Ishikawa (cell line): ENCODE results near the gene MMP24.

Experiments
- CEBPB ChIP-seq: IDR thresholded peaks from 2 replicates; pipeline ENCODE4 v1.6.1; 2012
- EGR1 ChIP-seq: IDR thresholded peaks from 2 replicates; pipeline ENCODE4 v1.6.1; 2012
- EP300 ChIP-seq: IDR thresholded peaks from 2 replicates; pipeline ENCODE4 v1.6.1; 2012; ENCODE audit warnings: borderline replicate concordance
- FOXM1 ChIP-seq: IDR thresholded peaks from 2 replicates; pipeline ENCODE4 v1.6.1; 2012; ENCODE audit warnings: low read depth, borderline replicate concordance
- NFIC ChIP-seq: IDR thresholded peaks from 2 replicates; pipeline ENCODE4 v1.6.1; 2012
- RAD21 ChIP-seq: IDR thresholded peaks from 2 replicates; pipeline ENCODE4 v1.6.1; 2012; ENCODE audit warnings: low read depth
- TAF1 ChIP-seq: IDR thresholded peaks from 2 replicates; pipeline ENCODE4 v1.6.1; 2012; ENCODE audit warnings: low read depth, mild to moderate bottlenecking
- TCF12 ChIP-seq: IDR thresholded peaks from 2 replicates; pipeline ENCODE4 v1.6.1; 2012; ENCODE audit warnings: low read depth
- TEAD4 ChIP-seq: IDR thresholded peaks from 2 replicates; pipeline ENCODE4 v1.6.1; 2012
- USF1 ChIP-seq: IDR thresholded peaks from 2 replicates; pipeline ENCODE4 v1.6.1; 2012
- YY1 ChIP-seq: IDR thresholded peaks from 2 replicates; pipeline ENCODE4 v1.6.1; 2012; ENCODE audit warnings: low read depth
- ZBTB7A ChIP-seq: IDR thresholded peaks from 2 replicates; pipeline ENCODE4 v1.6.1; 2012; ENCODE audit warnings: low read depth
- TF ChIP-seq, protein P1 (sequence below): IDR thresholded peaks from 2 replicates; pipeline ENCODE4 v1.6.1; 2012; ENCODE audit warnings: low read depth, mild to moderate bottlenecking

Gene MMP24

GRCh38 chr20:35326021-35326739, 99.7 kb downstream of the MMP24 start:
- TF ChIP-seq ZBTB7A (no peak), EP300 (no peak), CEBPB (no peak), TCF12 (no peak), FOXM1 (no peak), YY1 (no peak), RAD21 (no peak), TEAD4 (no peak), TAF1 (no peak), NFIC (no peak), USF1 (no peak), EGR1 (no peak)
- TF ChIP-seq, protein P1, sequence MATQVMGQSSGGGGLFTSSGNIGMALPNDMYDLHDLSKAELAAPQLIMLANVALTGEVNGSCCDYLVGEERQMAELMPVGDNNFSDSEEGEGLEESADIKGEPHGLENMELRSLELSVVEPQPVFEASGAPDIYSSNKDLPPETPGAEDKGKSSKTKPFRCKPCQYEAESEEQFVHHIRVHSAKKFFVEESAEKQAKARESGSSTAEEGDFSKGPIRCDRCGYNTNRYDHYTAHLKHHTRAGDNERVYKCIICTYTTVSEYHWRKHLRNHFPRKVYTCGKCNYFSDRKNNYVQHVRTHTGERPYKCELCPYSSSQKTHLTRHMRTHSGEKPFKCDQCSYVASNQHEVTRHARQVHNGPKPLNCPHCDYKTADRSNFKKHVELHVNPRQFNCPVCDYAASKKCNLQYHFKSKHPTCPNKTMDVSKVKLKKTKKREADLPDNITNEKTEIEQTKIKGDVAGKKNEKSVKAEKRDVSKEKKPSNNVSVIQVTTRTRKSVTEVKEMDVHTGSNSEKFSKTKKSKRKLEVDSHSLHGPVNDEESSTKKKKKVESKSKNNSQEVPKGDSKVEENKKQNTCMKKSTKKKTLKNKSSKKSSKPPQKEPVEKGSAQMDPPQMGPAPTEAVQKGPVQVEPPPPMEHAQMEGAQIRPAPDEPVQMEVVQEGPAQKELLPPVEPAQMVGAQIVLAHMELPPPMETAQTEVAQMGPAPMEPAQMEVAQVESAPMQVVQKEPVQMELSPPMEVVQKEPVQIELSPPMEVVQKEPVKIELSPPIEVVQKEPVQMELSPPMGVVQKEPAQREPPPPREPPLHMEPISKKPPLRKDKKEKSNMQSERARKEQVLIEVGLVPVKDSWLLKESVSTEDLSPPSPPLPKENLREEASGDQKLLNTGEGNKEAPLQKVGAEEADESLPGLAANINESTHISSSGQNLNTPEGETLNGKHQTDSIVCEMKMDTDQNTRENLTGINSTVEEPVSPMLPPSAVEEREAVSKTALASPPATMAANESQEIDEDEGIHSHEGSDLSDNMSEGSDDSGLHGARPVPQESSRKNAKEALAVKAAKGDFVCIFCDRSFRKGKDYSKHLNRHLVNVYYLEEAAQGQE: no peak
